SU-DHL-6 (cell line): ENCODE measurements around the gene AKAP6.

Experiments used
- EZH2phosphoT487 ChIP-seq: fragments of 200-600 bp; sonication (generic), shearing (Covaris generic); conservative IDR thresholded peaks from 2 replicates; pipeline ENCODE4 v1.6.1; 2018; ENCODE audit warnings: mild to moderate bottlenecking, antibody characterized with exemption, low read length, moderate library complexity, mixed read lengths
- TF ChIP-seq, protein P1 (sequence below): fragments of 200-600 bp; sonication (generic); IDR thresholded peaks from one replicate; pipeline ENCODE4 v1.5.1; 2017; ENCODE audit warnings: antibody characterized with exemption, mild to moderate bottlenecking, low read length, moderate library complexity; ENCODE audit not compliant: insufficient read depth, poor library complexity, severe bottlenecking

DNA sequence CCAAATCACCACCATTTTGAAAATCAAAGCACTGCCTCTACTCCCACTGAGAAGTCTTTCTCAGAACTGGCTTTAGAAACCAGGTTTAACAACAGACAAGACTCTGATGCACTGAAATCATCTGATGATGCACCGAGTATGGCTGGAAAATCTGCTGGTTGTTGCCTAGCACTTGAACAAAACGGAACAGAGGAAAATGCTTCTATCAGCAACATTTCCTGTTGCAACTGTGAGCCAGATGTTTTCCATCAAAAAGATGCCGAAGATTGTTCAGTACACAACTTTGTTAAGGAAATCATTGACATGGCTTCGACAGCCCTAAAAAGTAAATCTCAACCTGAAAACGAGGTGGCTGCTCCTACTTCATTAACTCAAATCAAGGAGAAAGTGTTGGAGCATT, 494.6 kb downstream of the AKAP6 start:
- TF ChIP-seq, protein P1, sequence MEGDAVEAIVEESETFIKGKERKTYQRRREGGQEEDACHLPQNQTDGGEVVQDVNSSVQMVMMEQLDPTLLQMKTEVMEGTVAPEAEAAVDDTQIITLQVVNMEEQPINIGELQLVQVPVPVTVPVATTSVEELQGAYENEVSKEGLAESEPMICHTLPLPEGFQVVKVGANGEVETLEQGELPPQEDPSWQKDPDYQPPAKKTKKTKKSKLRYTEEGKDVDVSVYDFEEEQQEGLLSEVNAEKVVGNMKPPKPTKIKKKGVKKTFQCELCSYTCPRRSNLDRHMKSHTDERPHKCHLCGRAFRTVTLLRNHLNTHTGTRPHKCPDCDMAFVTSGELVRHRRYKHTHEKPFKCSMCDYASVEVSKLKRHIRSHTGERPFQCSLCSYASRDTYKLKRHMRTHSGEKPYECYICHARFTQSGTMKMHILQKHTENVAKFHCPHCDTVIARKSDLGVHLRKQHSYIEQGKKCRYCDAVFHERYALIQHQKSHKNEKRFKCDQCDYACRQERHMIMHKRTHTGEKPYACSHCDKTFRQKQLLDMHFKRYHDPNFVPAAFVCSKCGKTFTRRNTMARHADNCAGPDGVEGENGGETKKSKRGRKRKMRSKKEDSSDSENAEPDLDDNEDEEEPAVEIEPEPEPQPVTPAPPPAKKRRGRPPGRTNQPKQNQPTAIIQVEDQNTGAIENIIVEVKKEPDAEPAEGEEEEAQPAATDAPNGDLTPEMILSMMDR = no peak
- no peak for TF ChIP-seq EZH2phosphoT487
